Rectal smooth muscle tissue (tissue), 1 donor: ENCODE data around the gene SND1.

Source experiments
- H3K27ac ChIP-seq: one replicate; pipeline ENCODE4 v1.7.0; 2013; ENCODE audit warnings: low read depth, low read length, inconsistent platforms
- H3K27me3 ChIP-seq: one replicate; pipeline ENCODE4 v1.7.0; 2013; ENCODE audit warnings: low read length; ENCODE audit not compliant: control insufficient read depth, insufficient read depth
- H3K36me3 ChIP-seq: one replicate; pipeline ENCODE4 v1.7.0; 2013; ENCODE audit warnings: low read length; ENCODE audit not compliant: control insufficient read depth, insufficient read depth
- H3K4me1 ChIP-seq: one replicate; pipeline ENCODE4 v1.7.0; 2013; ENCODE audit warnings: low read length; ENCODE audit not compliant: control insufficient read depth, insufficient read depth
- H3K4me3 ChIP-seq: one replicate; pipeline ENCODE4 v1.7.0; 2013; ENCODE audit warnings: low read length
- H3K9ac ChIP-seq: one replicate; pipeline ENCODE4 v1.7.0; 2013; ENCODE audit warnings: low read length

Gene SND1

GRCh38 chr7:128011131-128011661 is 359.2 kb downstream of the SND1 start:
- peaks cover 5% of the 10 kb centered on the region for H3K4me1 ChIP-seq
- no peaks in the 10 kb centered on the region for H3K27me3 ChIP-seq
- H3K4me3 ChIP-seq: no peak overlapping the region
- H3K9ac ChIP-seq: no peak overlapping the region
- H3K36me3 ChIP-seq: no peaks in the 10 kb centered on the region
- H3K27ac ChIP-seq: peak overlapping the region; percentile 29

- Histone ChIP-seq H3K9ac (no peak overlapping the region), H3K27ac (no peak overlapping the region), H3K4me3 (no peak overlapping the region), H3K4me1 (peaks cover 5% of the 10 kb centered on the region), H3K27me3 (no peaks in the 10 kb centered on the region), H3K36me3 (no peaks in the 10 kb centered on the region)
These were observed 362.8 kb downstream of the SND1 start for GRCh38 chr7:128014811-128015210.

GRCh38 chr7:128017460-128017859 is 365.5 kb downstream of the SND1 start:
- no peak overlapping the region for H3K27ac ChIP-seq
- no peak overlapping the region for H3K4me3 ChIP-seq
- no peaks in the 10 kb centered on the region for H3K36me3 ChIP-seq
- H3K4me1 ChIP-seq: no peaks in the 10 kb centered on the region
- no peaks in the 10 kb centered on the region for H3K27me3 ChIP-seq
- no peak overlapping the region for H3K9ac ChIP-seq

GRCh38 chr7:128017862-128018845 is 366.2 kb downstream of the SND1 start:
- no peak overlapping the region for H3K27ac ChIP-seq
- no peaks in the 10 kb centered on the region for H3K36me3 ChIP-seq
- H3K4me3 ChIP-seq: no peak overlapping the region
- no peaks in the 10 kb centered on the region for H3K27me3 ChIP-seq
- no peaks in the 10 kb centered on the region for H3K4me1 ChIP-seq
- no peak overlapping the region for H3K9ac ChIP-seq

GRCh38 chr7:128019288-128019687 is 367.3 kb downstream of the SND1 start:
- Histone ChIP-seq H3K27me3 (no peaks in the 10 kb centered on the region), H3K9ac (no peak overlapping the region), H3K4me3 (no peak overlapping the region), H3K27ac (no peak overlapping the region), H3K36me3 (no peaks in the 10 kb centered on the region), H3K4me1 (no peaks in the 10 kb centered on the region)

- no peaks in the 10 kb centered on the region for H3K27me3 ChIP-seq
- no peaks in the 10 kb centered on the region for H3K36me3 ChIP-seq
- H3K9ac ChIP-seq: no peak overlapping the region
- H3K27ac ChIP-seq: no peak overlapping the region
- no peaks in the 10 kb centered on the region for H3K4me1 ChIP-seq
- no peak overlapping the region for H3K4me3 ChIP-seq
These were observed 368.2 kb downstream of the SND1 start for GRCh38 chr7:128020159-128020558.

- Histone ChIP-seq H3K36me3 (no peaks in the 10 kb centered on the region), H3K4me3 (no peak overlapping the region), H3K27ac (no peak overlapping the region), H3K4me1 (no peaks in the 10 kb centered on the region), H3K9ac (no peak overlapping the region), H3K27me3 (no peaks in the 10 kb centered on the region)
These were observed 369.4 kb downstream of the SND1 start for GRCh38 chr7:128021366-128021765.

GRCh38 chr7:128022631-128023532 is 370.9 kb downstream of the SND1 start:
- no peaks in the 10 kb centered on the region for H3K36me3 ChIP-seq
- no peak overlapping the region for H3K9ac ChIP-seq
- H3K27ac ChIP-seq: no peak overlapping the region
- no peak overlapping the region for H3K4me3 ChIP-seq
- H3K4me1 ChIP-seq: no peaks in the 10 kb centered on the region
- no peaks in the 10 kb centered on the region for H3K27me3 ChIP-seq

- H3K36me3 ChIP-seq: no peaks in the 10 kb centered on the region
- no peaks in the 10 kb centered on the region for H3K27me3 ChIP-seq
- no peak overlapping the region for H3K9ac ChIP-seq
- no peaks in the 10 kb centered on the region for H3K4me1 ChIP-seq
- H3K4me3 ChIP-seq: no peak overlapping the region
- H3K27ac ChIP-seq: no peak overlapping the region
These were observed 372.2 kb downstream of the SND1 start for GRCh38 chr7:128024151-128024550.

GRCh38 chr7:128025380-128025779 is 373.4 kb downstream of the SND1 start:
- H3K4me3 ChIP-seq: no peak overlapping the region
- no peaks in the 10 kb centered on the region for H3K4me1 ChIP-seq
- H3K9ac ChIP-seq: no peak overlapping the region
- no peaks in the 10 kb centered on the region for H3K36me3 ChIP-seq
- no peak overlapping the region for H3K27ac ChIP-seq
- no peaks in the 10 kb centered on the region for H3K27me3 ChIP-seq

GRCh38 chr7:128025819-128026218 is 373.8 kb downstream of the SND1 start:
- H3K27me3 ChIP-seq: no peaks in the 10 kb centered on the region
- H3K27ac ChIP-seq: no peak overlapping the region
- H3K9ac ChIP-seq: no peak overlapping the region
- H3K4me1 ChIP-seq: no peaks in the 10 kb centered on the region
- H3K36me3 ChIP-seq: no peaks in the 10 kb centered on the region
- H3K4me3 ChIP-seq: no peak overlapping the region

GRCh38 chr7:128026551-128026950 is 374.6 kb downstream of the SND1 start:
- Histone ChIP-seq H3K27me3 (no peaks in the 10 kb centered on the region), H3K9ac (no peak overlapping the region), H3K27ac (no peak overlapping the region), H3K4me1 (no peaks in the 10 kb centered on the region), H3K4me3 (no peak overlapping the region), H3K36me3 (no peaks in the 10 kb centered on the region)
